Suprapubic skin (tissue), 4 donors: ENCODE results near the gene TRIM2.

Experiments used
- CTCF ChIP-seq, 2 donors: fragments of 200-600 bp in 1 of 2; fragments of 450-650 bp in 1 of 2; sonication (generic) in 1 of 2; IDR thresholded peaks; one replicate each; pipeline ENCODE4 v1.5.1; 2016 to 2019; ENCODE audit warnings: antibody characterized with exemption in 2 of 2, mild to moderate bottlenecking in 1 of 2, moderate library complexity in 1 of 2
- EP300 ChIP-seq: sonication (generic); formaldehyde crosslinking; IDR thresholded peaks from one replicate; pipeline ENCODE4 v1.6.1; 2017; ENCODE audit warnings: antibody characterized with exemption
- POLR2AphosphoS5 ChIP-seq, 3 donors: sonication (generic); formaldehyde crosslinking; IDR thresholded peaks; one replicate each; pipeline ENCODE4 v1.6.1; 2017; ENCODE audit warnings: antibody characterized with exemption in 3 of 3

DNA sequence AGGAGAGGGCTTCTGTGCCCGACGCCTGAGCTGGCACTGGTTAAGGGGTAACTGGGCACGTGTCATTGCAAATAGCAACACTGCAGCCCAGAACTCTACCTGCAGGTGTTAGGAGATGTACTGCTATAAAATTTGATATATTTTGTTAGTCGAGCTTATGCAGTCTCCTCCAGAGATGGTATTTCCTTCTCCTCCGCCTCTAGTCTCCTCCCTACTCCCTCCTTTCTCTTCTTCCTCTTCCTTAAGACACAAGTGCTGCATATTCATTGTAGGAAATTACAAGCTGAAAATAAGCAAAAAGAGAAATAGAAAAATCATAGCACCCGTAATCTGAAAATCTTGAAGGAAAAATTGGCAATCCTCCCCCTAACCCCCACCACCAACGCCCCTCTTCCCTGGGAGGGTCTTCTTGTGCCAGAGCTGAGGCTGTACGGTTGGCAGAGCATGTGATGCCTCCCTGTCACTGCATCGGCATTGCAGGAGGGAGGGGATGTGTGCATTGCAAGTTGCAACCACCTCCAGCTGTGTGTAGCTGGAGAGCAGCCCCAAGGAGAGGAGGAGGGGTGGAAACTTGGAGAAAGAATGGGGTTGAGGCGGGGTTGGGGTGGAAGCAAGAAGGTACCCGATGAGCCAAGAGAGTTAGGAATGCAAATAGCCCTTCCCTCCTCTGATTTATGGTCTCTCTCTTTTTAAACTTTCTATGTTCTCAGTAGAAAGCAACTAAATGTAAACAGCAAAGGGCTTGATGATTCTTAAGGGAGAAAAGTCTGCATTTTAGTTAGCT lies 92.0 kb downstream of the TRIM2 start:
- no peak for TF ChIP-seq POLR2AphosphoS5 (IDR thresholded peaks at IDR 0.05)
- no peak for TF ChIP-seq EP300
- no peak for TF ChIP-seq CTCF (IDR thresholded peaks at IDR 0.05)
